ENCODE measurements around the gene AMBRA1. TPM values are rescaled to one million over a fixed set of nuclear protein-coding genes. Genes with fewer than 3 reads are reported as not detected.

The AMBRA1 gene
- polyA plus RNA-seq, 1 of the 3 experiments (the other 2 are of a cell fraction), result 10.4 TPM

DNA sequence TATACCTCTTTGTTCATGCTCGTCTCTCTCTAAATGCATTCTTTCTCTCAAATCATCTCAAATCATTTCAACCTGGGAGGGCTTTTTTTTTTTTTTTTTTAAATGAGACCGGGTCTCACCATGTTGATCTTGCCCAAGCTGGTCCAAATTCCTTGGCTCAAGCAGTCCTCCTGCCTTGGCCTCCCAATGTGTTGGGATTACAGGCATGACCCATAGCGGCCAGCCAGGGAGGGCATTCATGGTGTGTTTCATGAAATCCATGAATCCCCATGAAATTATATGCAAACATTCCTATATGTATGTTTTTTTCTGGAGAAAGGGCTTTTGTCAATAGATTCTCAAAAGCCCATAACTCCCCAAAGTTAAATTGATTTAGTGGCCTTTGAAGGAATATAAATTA, 49.7 kb upstream of the AMBRA1 start:
- ChIA-PET CTCF (interaction anchor here (0.6 kb wide), 1 partner anchor 26 kb away, joined by 3 read pairs; the partner anchor contains the start of genes ATG13 and HARBI1), POLR2A (interaction anchor here (0.6 kb wide), 1 partner anchor 77 kb away, joined by 3 read pairs; no protein-coding TSS in a partner anchor)
- peaks cover 10% of the 10 kb centered on the region for H3F3A ChIP-seq (replicated peaks; ENCODE audit: insufficient read depth)
- H3K9ac ChIP-seq, result no peak overlapping the region
- DNase-seq, result no peak
- H3K4me3 ChIP-seq (ENCODE audit: low read depth in 2 of 2, low read length in 1 of 2), result no peak overlapping the region
- WGBS (ENCODE audit: low lambda C conversion rate), result 97% methylated on average over 3 of the region's 3 CpGs
- peaks cover 19% of the 10 kb centered on the region for H3K79me2 ChIP-seq (ENCODE audit: insufficient read depth)
- H3K4me1 ChIP-seq (ENCODE audit: control insufficient read depth in 1 of 2, insufficient read depth in 2 of 2, low read depth in 1 of 2, low read length in 1 of 2), result peaks cover 0 to 7% of the 10 kb centered on the region in 2 experiments; a peak in 1 of 4 replicates
- H3K27me3 ChIP-seq (ENCODE audit: insufficient read depth), result no peaks in the 10 kb centered on the region
- no peak overlapping the region for H2AFZ ChIP-seq (ENCODE audit: low read depth)
- no peaks in the 10 kb centered on the region for H3K9me2 ChIP-seq
- peaks cover 18 to 24% of the 10 kb centered on the region in 2 experiments for H3K36me3 ChIP-seq (replicated peaks in 1 of 2; ENCODE audit: control insufficient read depth in 1 of 2, insufficient read depth in 2 of 2, low read length in 1 of 2)
- H3K27ac ChIP-seq (ENCODE audit: low read depth in 2 of 2, low read length in 1 of 2), result no peak overlapping the region
- H4K20me1 ChIP-seq (ENCODE audit: insufficient read depth), result no peaks in the 10 kb centered on the region
- no peak overlapping the region for H3K4me2 ChIP-seq
- TF ChIP-seq, protein P1, sequence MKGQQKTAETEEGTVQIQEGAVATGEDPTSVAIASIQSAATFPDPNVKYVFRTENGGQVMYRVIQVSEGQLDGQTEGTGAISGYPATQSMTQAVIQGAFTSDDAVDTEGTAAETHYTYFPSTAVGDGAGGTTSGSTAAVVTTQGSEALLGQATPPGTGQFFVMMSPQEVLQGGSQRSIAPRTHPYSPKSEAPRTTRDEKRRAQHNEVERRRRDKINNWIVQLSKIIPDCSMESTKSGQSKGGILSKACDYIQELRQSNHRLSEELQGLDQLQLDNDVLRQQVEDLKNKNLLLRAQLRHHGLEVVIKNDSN (IDR thresholded peaks at IDR 0.05; ENCODE audit: borderline replicate concordance, low read depth), result no peak
- TF ChIP-seq FOXJ3 (CRISPR knock-in tag; IDR thresholded peaks at IDR 0.05), result no peak
- TF ChIP-seq MAX (IDR thresholded peaks at IDR 0.05; ENCODE audit: low read depth), result no peak
- TF ChIP-seq TCF12 (IDR thresholded peaks at IDR 0.05), result no peak
- no peak for TF ChIP-seq SIN3A (IDR thresholded peaks at IDR 0.05; ENCODE audit: borderline replicate concordance, low read depth, low read length)
- no peak for TF ChIP-seq CHD2 (IDR thresholded peaks at IDR 0.05; ENCODE audit: low read length, partially characterized antibody)
- no peak for TF ChIP-seq MXI1 (IDR thresholded peaks at IDR 0.05; ENCODE audit: low read depth, low read length)
- TF ChIP-seq TAF1 (IDR thresholded peaks at IDR 0.05; ENCODE audit: borderline replicate concordance, low read depth, low read length), result no peak
- TF ChIP-seq YY1 (IDR thresholded peaks at IDR 0.05; ENCODE audit: low read depth), result no peak
- TF ChIP-seq FOXM1 (IDR thresholded peaks at IDR 0.05; ENCODE audit: low read depth), result no peak
- no peak for TF ChIP-seq TEAD4 (IDR thresholded peaks at IDR 0.05; ENCODE audit: borderline replicate concordance, insufficient read depth)
- no peak for TF ChIP-seq GABPA (IDR thresholded peaks at IDR 0.05; ENCODE audit: low read depth)
- no peak for TF ChIP-seq NFIC (IDR thresholded peaks at IDR 0.05; ENCODE audit: borderline replicate concordance)
- TF ChIP-seq JUND (IDR thresholded peaks at IDR 0.05), result no peak
- no peak for TF ChIP-seq USF2 (IDR thresholded peaks at IDR 0.05; ENCODE audit: borderline replicate concordance, low read depth, low read length)
- TF ChIP-seq, protein P2, sequence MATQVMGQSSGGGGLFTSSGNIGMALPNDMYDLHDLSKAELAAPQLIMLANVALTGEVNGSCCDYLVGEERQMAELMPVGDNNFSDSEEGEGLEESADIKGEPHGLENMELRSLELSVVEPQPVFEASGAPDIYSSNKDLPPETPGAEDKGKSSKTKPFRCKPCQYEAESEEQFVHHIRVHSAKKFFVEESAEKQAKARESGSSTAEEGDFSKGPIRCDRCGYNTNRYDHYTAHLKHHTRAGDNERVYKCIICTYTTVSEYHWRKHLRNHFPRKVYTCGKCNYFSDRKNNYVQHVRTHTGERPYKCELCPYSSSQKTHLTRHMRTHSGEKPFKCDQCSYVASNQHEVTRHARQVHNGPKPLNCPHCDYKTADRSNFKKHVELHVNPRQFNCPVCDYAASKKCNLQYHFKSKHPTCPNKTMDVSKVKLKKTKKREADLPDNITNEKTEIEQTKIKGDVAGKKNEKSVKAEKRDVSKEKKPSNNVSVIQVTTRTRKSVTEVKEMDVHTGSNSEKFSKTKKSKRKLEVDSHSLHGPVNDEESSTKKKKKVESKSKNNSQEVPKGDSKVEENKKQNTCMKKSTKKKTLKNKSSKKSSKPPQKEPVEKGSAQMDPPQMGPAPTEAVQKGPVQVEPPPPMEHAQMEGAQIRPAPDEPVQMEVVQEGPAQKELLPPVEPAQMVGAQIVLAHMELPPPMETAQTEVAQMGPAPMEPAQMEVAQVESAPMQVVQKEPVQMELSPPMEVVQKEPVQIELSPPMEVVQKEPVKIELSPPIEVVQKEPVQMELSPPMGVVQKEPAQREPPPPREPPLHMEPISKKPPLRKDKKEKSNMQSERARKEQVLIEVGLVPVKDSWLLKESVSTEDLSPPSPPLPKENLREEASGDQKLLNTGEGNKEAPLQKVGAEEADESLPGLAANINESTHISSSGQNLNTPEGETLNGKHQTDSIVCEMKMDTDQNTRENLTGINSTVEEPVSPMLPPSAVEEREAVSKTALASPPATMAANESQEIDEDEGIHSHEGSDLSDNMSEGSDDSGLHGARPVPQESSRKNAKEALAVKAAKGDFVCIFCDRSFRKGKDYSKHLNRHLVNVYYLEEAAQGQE (IDR thresholded peaks at IDR 0.05; ENCODE audit: low read depth, low read length), result no peak
- no peak for TF ChIP-seq NRF1 (IDR thresholded peaks at IDR 0.05; ENCODE audit: low read depth, low read length)
- TF ChIP-seq RCOR1 (IDR thresholded peaks at IDR 0.05; ENCODE audit: low read length), result no peak
- no peaks in the 10 kb centered on the region for H3K9me3 ChIP-seq
